Lung (tissue), 12 donors: ENCODE results near the gene MS4A6A. TPM values are rescaled to one million over a fixed set of nuclear protein-coding genes. Genes with fewer than 3 reads are reported as not detected.

ENCODE experiments used
- ATAC-seq: fragments of 200-7000 bp; cut with Tn5 transposase; one replicate; pipeline ENCODE4 v1.9.1; 2020; ENCODE audit warnings: moderate number of reproducible peaks; ENCODE audit not compliant: insufficient read depth, low FRiP score
- DNase-seq, 3 donors: peaks; one replicate each; pipeline ENCODE4 v3.0.0-alpha.2; 2013 to 2017
- H3K27ac ChIP-seq, 2 donors: one replicate each; pipeline ENCODE4 v1.5.1; 2013; ENCODE audit warnings: mild to moderate bottlenecking in 2 of 2, moderate library complexity in 2 of 2, control low read depth in 1 of 2, inconsistent platforms in 1 of 2, low read depth in 1 of 2, low read length in 1 of 2
- H3K27me3 ChIP-seq, 3 donors: one replicate each; pipeline ENCODE4 v1.5.1; 2013; ENCODE audit warnings: low read length in 2 of 3; ENCODE audit not compliant: control insufficient read depth in 3 of 3, insufficient read depth in 3 of 3
- H3K36me3 ChIP-seq, 4 donors: one replicate each; pipeline ENCODE4 v1.5.1; 2013; ENCODE audit warnings: low read length in 4 of 4, mild to moderate bottlenecking in 1 of 4, moderate library complexity in 1 of 4; ENCODE audit not compliant: control insufficient read depth in 4 of 4, insufficient read depth in 4 of 4
- H3K4me1 ChIP-seq, 5 donors: one replicate each; pipeline ENCODE4 v1.5.1; 2013; ENCODE audit warnings: low read length in 5 of 5, mild to moderate bottlenecking in 2 of 5, moderate library complexity in 1 of 5; ENCODE audit not compliant: control insufficient read depth in 5 of 5, insufficient read depth in 5 of 5
- H3K4me3 ChIP-seq: one replicate; pipeline ENCODE4 v1.5.1; 2013; ENCODE audit warnings: mild to moderate bottlenecking, control low read depth, moderate library complexity
- H3K9ac ChIP-seq, 2 donors: one replicate each; pipeline ENCODE4 v1.5.1; 2013; ENCODE audit warnings: low read length in 2 of 2, control low read depth in 1 of 2; ENCODE audit not compliant: insufficient read depth in 1 of 2
- H3K9me3 ChIP-seq, 4 donors: one replicate each; pipeline ENCODE4 v1.5.1; 2013; ENCODE audit warnings: low read length in 3 of 4, mild to moderate bottlenecking in 1 of 4, moderate library complexity in 1 of 4; ENCODE audit not compliant: control insufficient read depth in 4 of 4, insufficient read depth in 3 of 4
- WGBS, 2 donors: extraction: QIAGEN DNeasy Blood & Tissue Kit; methylation state at CpG; one replicate each; pipeline ENCODE4 v1.1.7; 2013; 5-methylcytosine and 5-hydroxymethylcytosine counted together
- polyA plus RNA-seq, 2 donors: library from polyadenylated mRNA; stranded (reverse); fragments of 200-250 nt; gene quantifications; one replicate each; pipeline ENCODE4 v1.2.1, GENCODE V29; 2013
- total RNA-seq, 2 donors: library from RNA; depleted of rRNA in 1 of 2; stranded (reverse); fragments of >200 nt in 1 of 2; gene quantifications; one replicate each; pipeline ENCODE4 v1.2.1, GENCODE V29; 2014 to 2021
- TF ChIP-seq, protein P1 (sequence below): IDR thresholded peaks from 2 replicates; pipeline ENCODE4 v1.5.1; 2012; ENCODE audit warnings: mild to moderate bottlenecking; ENCODE audit errors: control extremely low read depth, extremely low read depth
- donor health status: control.
- donor health status: control.
- donor health status: Bipolar disorder and iron deficiency.
- donor health status: healthy.
- donor health status: DM: yes; HTN: yes; CAD: no.

Gene MS4A6A
- total and polyA plus RNA-seq, 4 donors = 36.2 to 163 (median 92.7) TPM

- WGBS, 2 donors = 72% methylated on average over 2 of the region's 2 CpGs
- H3K36me3 ChIP-seq = no peaks in the 10 kb centered on the region
These were observed 21.8 kb downstream of the MS4A6A start for GRCh38 chr11:60161107-60161506.

DNA sequence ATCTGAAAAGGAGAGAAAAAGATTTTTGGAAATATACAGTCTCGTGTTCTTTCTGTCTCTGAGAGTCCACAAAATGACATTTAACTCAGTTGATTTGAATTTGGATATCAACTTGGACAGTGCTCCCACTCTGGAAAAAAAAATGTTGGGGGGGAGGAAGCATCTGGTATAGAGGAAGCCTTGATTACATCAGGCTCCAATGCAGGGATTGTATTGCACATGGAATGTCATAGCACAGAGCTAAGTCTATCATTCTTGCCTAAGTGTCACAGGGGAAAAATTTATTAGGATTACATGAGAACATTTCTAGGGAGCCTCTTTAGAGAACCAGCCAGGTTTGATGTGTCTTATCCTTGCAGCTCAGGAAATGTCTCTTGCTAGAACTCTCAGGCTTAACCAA is 23.0 kb downstream of the MS4A6A start:
- Histone ChIP-seq H3K4me1 (no peaks in the 10 kb centered on the region), H3K9me3 (peaks cover 0 to 2% (median 0%) of the 10 kb centered on the region in 4 donors), H3K36me3 (no peaks in the 10 kb centered on the region), H3K27ac (no peak overlapping the region), H3K27me3 (no peaks in the 10 kb centered on the region), H3K9ac (no peak overlapping the region), H3K4me3 (no peak overlapping the region)
- ATAC-seq = no peak
- 57 to 78% methylated on average over 1 of the region's 1 CpG for WGBS, 2 donors
- peak in 1 of 3 donors; percentile 27 for DNase-seq
- TF ChIP-seq, protein P1, sequence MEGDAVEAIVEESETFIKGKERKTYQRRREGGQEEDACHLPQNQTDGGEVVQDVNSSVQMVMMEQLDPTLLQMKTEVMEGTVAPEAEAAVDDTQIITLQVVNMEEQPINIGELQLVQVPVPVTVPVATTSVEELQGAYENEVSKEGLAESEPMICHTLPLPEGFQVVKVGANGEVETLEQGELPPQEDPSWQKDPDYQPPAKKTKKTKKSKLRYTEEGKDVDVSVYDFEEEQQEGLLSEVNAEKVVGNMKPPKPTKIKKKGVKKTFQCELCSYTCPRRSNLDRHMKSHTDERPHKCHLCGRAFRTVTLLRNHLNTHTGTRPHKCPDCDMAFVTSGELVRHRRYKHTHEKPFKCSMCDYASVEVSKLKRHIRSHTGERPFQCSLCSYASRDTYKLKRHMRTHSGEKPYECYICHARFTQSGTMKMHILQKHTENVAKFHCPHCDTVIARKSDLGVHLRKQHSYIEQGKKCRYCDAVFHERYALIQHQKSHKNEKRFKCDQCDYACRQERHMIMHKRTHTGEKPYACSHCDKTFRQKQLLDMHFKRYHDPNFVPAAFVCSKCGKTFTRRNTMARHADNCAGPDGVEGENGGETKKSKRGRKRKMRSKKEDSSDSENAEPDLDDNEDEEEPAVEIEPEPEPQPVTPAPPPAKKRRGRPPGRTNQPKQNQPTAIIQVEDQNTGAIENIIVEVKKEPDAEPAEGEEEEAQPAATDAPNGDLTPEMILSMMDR = no peak

More at GRCh38 chr11:60161107-60161506, 21.8 kb downstream of the MS4A6A start:
- TF ChIP-seq, protein P1 = no peak
- Histone ChIP-seq H3K9ac (no peak overlapping the region), H3K27me3 (no peaks in the 10 kb centered on the region), H3K4me3 (no peak overlapping the region), H3K27ac (no peak overlapping the region), H3K9me3 (peaks cover 0 to 5% (median 0%) of the 10 kb centered on the region in 4 donors), H3K4me1 (no peaks in the 10 kb centered on the region)
- DNase-seq = no peak
- ATAC-seq = no peak

DNA sequence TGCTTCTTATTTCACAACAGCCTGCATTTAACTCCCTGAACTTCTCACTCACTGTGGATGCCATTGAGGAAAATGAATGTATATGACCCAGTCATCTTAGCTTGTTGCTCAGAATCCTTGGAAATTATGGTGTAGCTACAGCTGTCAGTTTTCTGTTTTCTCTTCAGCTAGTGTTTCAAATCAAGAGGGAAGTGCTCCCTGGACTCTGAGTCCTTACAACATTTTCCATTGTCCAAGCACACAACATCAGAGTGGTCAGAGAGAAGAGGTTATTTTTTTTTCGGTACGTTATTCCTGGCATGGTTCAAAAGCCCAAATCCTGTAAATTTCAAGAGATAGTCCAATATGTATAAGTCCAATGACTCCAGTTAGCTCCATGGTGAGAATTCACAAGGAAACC is 23.6 kb downstream of the MS4A6A start:
- ATAC-seq = no peak
- Histone ChIP-seq H3K4me3 (no peak overlapping the region), H3K9ac (no peak overlapping the region), H3K4me1 (no peaks in the 10 kb centered on the region), H3K27me3 (no peaks in the 10 kb centered on the region), H3K9me3 (no peaks in the 10 kb centered on the region), H3K36me3 (no peaks in the 10 kb centered on the region), H3K27ac (no peak overlapping the region)
- TF ChIP-seq, protein P1 = no peak
- 59 to 68% methylated on average over 2 of the region's 2 CpGs for whole genome bisulfite sequencing, 2 donors
- no peak for DNase-seq

DNA sequence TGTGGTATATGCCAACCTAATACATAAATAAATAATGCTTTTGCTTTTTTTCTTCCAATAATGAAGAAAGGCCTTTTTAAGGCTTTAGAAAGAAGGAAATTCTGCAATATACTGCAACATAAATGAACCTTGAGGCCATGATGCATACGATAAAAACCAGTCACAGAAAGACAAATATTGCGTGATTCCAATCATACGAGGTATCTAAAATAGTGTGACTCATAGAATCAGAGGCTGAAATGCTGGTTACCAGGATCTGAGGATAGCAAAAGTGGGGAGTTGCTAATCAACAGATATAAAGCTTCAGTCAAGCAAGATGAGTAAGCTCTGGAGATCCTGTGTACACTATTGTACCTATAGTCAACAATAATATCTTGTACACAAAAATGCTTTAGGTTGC is 24.2 kb downstream of the MS4A6A start:
- no peak overlapping the region for H3K27ac ChIP-seq
- H3K9ac ChIP-seq = no peak overlapping the region
- no peaks in the 10 kb centered on the region for H3K27me3 ChIP-seq
- H3K4me1 ChIP-seq = no peaks in the 10 kb centered on the region
- no peak overlapping the region for H3K4me3 ChIP-seq
- ATAC-seq (no peak), DNase-seq (no peak)
- H3K36me3 ChIP-seq = no peaks in the 10 kb centered on the region
- no peaks in the 10 kb centered on the region for H3K9me3 ChIP-seq
- TF ChIP-seq, protein P1 = no peak
- WGBS, 2 donors = 54 to 72% methylated on average over 3 of the region's 3 CpGs
